ENCODE data around the gene RNF182.
"Not testable (repeated sequence)": the region's sequence is repeated elsewhere in the genome, so short reads cannot be mapped to it uniquely, and the experiment has no call there.

RNF182 gene

DNA sequence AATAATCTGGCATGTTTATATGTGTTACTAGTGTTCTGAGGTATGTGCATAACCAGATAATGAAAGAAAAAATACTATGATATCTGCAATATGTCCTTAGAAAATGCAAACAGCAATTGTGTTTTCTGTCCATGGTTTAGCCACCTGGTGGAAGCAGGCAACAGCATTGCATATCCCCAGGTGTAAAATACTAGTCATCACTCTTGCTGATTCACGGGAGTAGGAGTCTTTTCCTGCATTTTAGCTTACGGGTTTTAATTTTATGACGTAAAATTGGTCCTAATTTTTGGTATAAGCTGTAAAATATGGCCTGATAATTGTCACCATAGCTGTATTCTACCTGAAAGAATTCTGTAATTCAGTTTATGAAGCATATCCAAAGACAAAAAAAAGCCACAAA, 2.5 kb downstream of the RNF182 start:
- Histone ChIP-seq H3K36me3 (ENCODE audit: control insufficient read depth in 5 of 5, insufficient read depth in 5 of 5, low read length in 5 of 5) (no peaks in the 10 kb centered on the region), H3K9me3 (ENCODE audit: control insufficient read depth in 5 of 5, low read length in 5 of 5) (peaks cover 0 to 3% (median 0%) of the 10 kb centered on the region in 5 donors), H3K27me3 (ENCODE audit: control insufficient read depth in 5 of 5, insufficient read depth in 4 of 5, low read length in 5 of 5) (peaks cover 12 to 37% (median 19%) of the 10 kb centered on the region in 5 donors), H3K4me3 (ENCODE audit: low read depth in 1 of 5, low read length in 5 of 5) (no peak overlapping the region), H3K4me1 (ENCODE audit: control insufficient read depth in 5 of 5, insufficient read depth in 5 of 5, low read length in 5 of 5) (peaks cover 0 to 22% (median 16%) of the 10 kb centered on the region in 5 donors), H3K9ac (ENCODE audit: low read length in 5 of 5) (no peak overlapping the region), H3K27ac (ENCODE audit: low read depth, low read length) (no peak overlapping the region)

DNA sequence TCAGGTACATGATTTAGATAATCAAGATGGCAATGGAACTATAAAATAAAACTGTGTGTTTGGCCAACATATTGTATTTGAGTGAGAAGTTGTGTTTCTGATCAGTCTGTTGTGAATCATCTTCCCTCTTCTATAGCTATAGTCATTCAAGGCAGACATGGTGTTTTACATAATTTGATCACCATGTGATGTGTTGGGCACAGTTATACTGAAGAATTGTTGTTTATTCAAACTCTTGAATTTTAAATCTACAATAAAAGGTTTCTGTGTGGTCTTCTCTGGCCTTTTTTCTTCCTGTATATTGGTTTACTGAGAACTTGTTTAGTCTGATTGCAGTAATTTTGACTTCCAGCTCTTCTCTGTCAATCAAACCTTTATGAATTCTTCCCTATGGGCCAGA, 4.4 kb downstream of the RNF182 start:
- Histone ChIP-seq H3K27ac (ENCODE audit: low read depth, low read length) (no peak overlapping the region), H3K4me3 (ENCODE audit: low read depth in 1 of 5, low read length in 5 of 5) (no peak overlapping the region), H3K9me3 (ENCODE audit: control insufficient read depth in 5 of 5, low read length in 5 of 5) (peaks cover 0 to 3% (median 0%) of the 10 kb centered on the region in 5 donors), H3K36me3 (ENCODE audit: control insufficient read depth in 5 of 5, insufficient read depth in 5 of 5, low read length in 5 of 5) (no peaks in the 10 kb centered on the region), H3K4me1 (ENCODE audit: control insufficient read depth in 5 of 5, insufficient read depth in 5 of 5, low read length in 5 of 5) (peaks cover 0 to 14% (median 10%) of the 10 kb centered on the region in 5 donors), H3K9ac (ENCODE audit: low read length in 5 of 5) (no peak overlapping the region), H3K27me3 (ENCODE audit: control insufficient read depth in 5 of 5, insufficient read depth in 4 of 5, low read length in 5 of 5) (peaks cover 11 to 34% (median 18%) of the 10 kb centered on the region in 5 donors)

DNA sequence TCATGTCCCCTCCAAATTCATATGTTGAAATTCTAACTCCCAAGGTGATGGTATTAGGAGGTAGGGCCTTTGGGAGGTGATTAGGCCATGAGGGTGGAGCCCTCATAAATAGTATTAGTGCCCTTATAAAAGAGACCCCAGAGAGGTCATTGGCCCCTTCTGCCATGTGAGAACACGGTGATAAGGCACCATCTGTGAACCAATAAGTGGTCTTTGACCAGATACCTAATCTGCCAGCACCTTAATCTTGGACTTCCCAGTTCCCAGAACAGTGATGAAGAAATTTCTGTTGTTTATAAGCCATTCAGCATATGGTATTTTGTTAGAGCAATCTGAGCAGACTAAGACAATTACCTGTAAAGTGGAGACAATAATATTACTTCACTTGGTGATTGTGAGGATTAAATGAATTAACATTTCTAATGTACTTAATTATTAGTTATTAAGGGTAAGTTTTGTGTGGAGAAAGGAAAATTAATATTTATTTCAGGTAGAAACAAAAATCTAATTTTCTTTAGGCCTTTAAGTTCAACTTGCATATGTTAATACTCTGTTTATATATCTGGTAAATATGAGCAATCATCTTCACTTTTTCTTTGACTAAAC, 7.1 kb downstream of the RNF182 start:
- Histone ChIP-seq H3K4me3 (ENCODE audit: low read depth in 1 of 5, low read length in 5 of 5) (no peak overlapping the region), H3K4me1 (ENCODE audit: control insufficient read depth in 5 of 5, insufficient read depth in 5 of 5, low read length in 5 of 5) (no peaks in the 10 kb centered on the region), H3K27ac (ENCODE audit: low read depth, low read length) (no peak overlapping the region), H3K9ac (ENCODE audit: low read length in 5 of 5) (no peak overlapping the region), H3K9me3 (ENCODE audit: control insufficient read depth in 5 of 5, low read length in 5 of 5) (peaks cover 0 to 3% (median 0%) of the 10 kb centered on the region in 5 donors), H3K36me3 (ENCODE audit: control insufficient read depth in 5 of 5, insufficient read depth in 5 of 5, low read length in 5 of 5) (no peaks in the 10 kb centered on the region), H3K27me3 (ENCODE audit: control insufficient read depth in 5 of 5, insufficient read depth in 4 of 5, low read length in 5 of 5) (peaks cover 1 to 14% (median 4%) of the 10 kb centered on the region in 5 donors)

DNA sequence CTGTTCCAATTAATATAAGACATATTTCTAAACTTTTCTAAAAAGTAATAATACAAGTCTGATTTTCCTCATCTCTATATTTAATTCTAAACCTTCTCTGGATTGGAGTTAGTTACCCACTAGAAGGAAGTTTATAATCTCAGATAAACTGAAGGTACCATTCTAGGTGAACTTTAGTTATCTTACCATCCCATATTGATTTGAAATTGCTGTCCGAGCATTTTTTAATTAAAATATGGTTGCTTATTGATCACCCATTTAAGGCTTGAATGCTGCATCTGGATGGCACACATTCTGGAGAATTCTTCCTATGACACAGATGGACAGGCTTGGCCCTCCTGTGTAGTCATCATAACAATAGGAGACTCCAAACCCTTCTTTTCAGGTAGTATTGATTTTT, 8.0 kb downstream of the RNF182 start:
- no peaks in the 10 kb centered on the region for H3K4me1 ChIP-seq (ENCODE audit: control insufficient read depth in 5 of 5, insufficient read depth in 5 of 5, low read length in 5 of 5)
- no peak overlapping the region for H3K27ac ChIP-seq (ENCODE audit: low read depth, low read length)
- no peaks in the 10 kb centered on the region for H3K36me3 ChIP-seq (ENCODE audit: control insufficient read depth in 5 of 5, insufficient read depth in 5 of 5, low read length in 5 of 5)
- peaks cover 0 to 8% (median 0%) of the 10 kb centered on the region in 5 donors for H3K27me3 ChIP-seq (ENCODE audit: control insufficient read depth in 5 of 5, insufficient read depth in 4 of 5, low read length in 5 of 5)
- no peak overlapping the region for H3K4me3 ChIP-seq (ENCODE audit: low read depth in 1 of 5, low read length in 5 of 5)
- peaks cover 0 to 3% (median 0%) of the 10 kb centered on the region in 5 donors for H3K9me3 ChIP-seq (ENCODE audit: control insufficient read depth in 5 of 5, low read length in 5 of 5)
- H3K9ac ChIP-seq (ENCODE audit: low read length in 5 of 5) = no peak overlapping the region

- Histone ChIP-seq H3K27me3 (ENCODE audit: control insufficient read depth in 5 of 5, insufficient read depth in 4 of 5, low read length in 5 of 5) (no peaks in the 10 kb centered on the region), H3K36me3 (ENCODE audit: control insufficient read depth in 5 of 5, insufficient read depth in 5 of 5, low read length in 5 of 5) (no peaks in the 10 kb centered on the region), H3K4me1 (ENCODE audit: control insufficient read depth in 5 of 5, insufficient read depth in 5 of 5, low read length in 5 of 5) (no peaks in the 10 kb centered on the region), H3K9ac (ENCODE audit: low read length in 5 of 5) (no peak overlapping the region), H3K4me3 (ENCODE audit: low read depth in 1 of 5, low read length in 5 of 5) (no peak overlapping the region), H3K27ac (ENCODE audit: low read depth, low read length) (no peak overlapping the region), H3K9me3 (ENCODE audit: control insufficient read depth in 5 of 5, low read length in 5 of 5) (peaks cover 0 to 3% (median 0%) of the 10 kb centered on the region in 5 donors)
Measured at GRCh38 chr6:13934721-13935120, 10.0 kb downstream of the RNF182 start.

GRCh38 chr6:13935190-13935880, 10.6 kb downstream of the RNF182 start:
- Histone ChIP-seq H3K27ac (ENCODE audit: low read depth, low read length) (no peak overlapping the region), H3K4me3 (ENCODE audit: low read depth in 1 of 5, low read length in 5 of 5) (no peak overlapping the region), H3K9ac (ENCODE audit: low read length in 5 of 5) (no peak overlapping the region), H3K9me3 (ENCODE audit: control insufficient read depth in 5 of 5, low read length in 5 of 5) (peaks cover 0 to 3% (median 0%) of the 10 kb centered on the region in 5 donors), H3K27me3 (ENCODE audit: control insufficient read depth in 5 of 5, insufficient read depth in 4 of 5, low read length in 5 of 5) (no peaks in the 10 kb centered on the region), H3K36me3 (ENCODE audit: control insufficient read depth in 5 of 5, insufficient read depth in 5 of 5, low read length in 5 of 5) (no peaks in the 10 kb centered on the region), H3K4me1 (ENCODE audit: control insufficient read depth in 5 of 5, insufficient read depth in 5 of 5, low read length in 5 of 5) (no peaks in the 10 kb centered on the region)

GRCh38 chr6:13935881-13936261, 11.1 kb downstream of the RNF182 start:
- not testable (repeated sequence) for H3K27me3 ChIP-seq (ENCODE audit: control insufficient read depth in 5 of 5, insufficient read depth in 4 of 5, low read length in 5 of 5); H3K9ac ChIP-seq (ENCODE audit: low read length in 5 of 5); H3K36me3 ChIP-seq (ENCODE audit: control insufficient read depth in 5 of 5, insufficient read depth in 5 of 5, low read length in 5 of 5); H3K9me3 ChIP-seq (ENCODE audit: control insufficient read depth in 5 of 5, low read length in 5 of 5); H3K27ac ChIP-seq (ENCODE audit: low read depth, low read length); H3K4me1 ChIP-seq (ENCODE audit: control insufficient read depth in 5 of 5, insufficient read depth in 5 of 5, low read length in 5 of 5); H3K4me3 ChIP-seq (ENCODE audit: low read depth in 1 of 5, low read length in 5 of 5)

GRCh38 chr6:13941902-13942301, 17.1 kb downstream of the RNF182 start:
- Histone ChIP-seq H3K4me1 (ENCODE audit: control insufficient read depth in 5 of 5, insufficient read depth in 5 of 5, low read length in 5 of 5) (no peaks in the 10 kb centered on the region), H3K27ac (ENCODE audit: low read depth, low read length) (no peak overlapping the region), H3K9me3 (ENCODE audit: control insufficient read depth in 5 of 5, low read length in 5 of 5) (peaks cover 0 to 9% (median 4%) of the 10 kb centered on the region in 5 donors), H3K4me3 (ENCODE audit: low read depth in 1 of 5, low read length in 5 of 5) (no peak overlapping the region), H3K9ac (ENCODE audit: low read length in 5 of 5) (no peak overlapping the region), H3K27me3 (ENCODE audit: control insufficient read depth in 5 of 5, insufficient read depth in 4 of 5, low read length in 5 of 5) (no peaks in the 10 kb centered on the region), H3K36me3 (ENCODE audit: control insufficient read depth in 5 of 5, insufficient read depth in 5 of 5, low read length in 5 of 5) (no peaks in the 10 kb centered on the region)

DNA sequence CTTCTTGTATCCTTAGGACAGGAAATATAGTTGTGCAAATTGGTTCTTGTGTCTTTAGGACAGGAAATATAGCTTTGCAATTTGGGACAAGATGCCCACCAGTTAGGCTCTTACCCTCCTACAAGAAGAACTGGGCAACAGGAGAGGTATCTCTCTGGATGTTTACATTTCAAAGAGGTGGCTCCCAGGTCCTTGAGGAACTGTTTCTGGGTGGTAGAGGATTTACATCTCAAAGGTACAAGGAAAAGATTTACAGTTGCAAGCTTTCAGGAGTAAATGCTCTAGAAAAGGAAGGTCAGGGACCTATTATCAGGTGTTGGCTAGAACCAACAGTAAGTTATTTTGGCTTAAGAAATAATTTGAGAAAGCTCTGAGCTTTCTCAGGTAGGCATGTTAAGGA, 19.2 kb downstream of the RNF182 start:
- Histone ChIP-seq H3K27me3 (ENCODE audit: control insufficient read depth in 5 of 5, insufficient read depth in 4 of 5, low read length in 5 of 5) (no peaks in the 10 kb centered on the region), H3K27ac (ENCODE audit: low read depth, low read length) (no peak overlapping the region), H3K9me3 (ENCODE audit: control insufficient read depth in 5 of 5, low read length in 5 of 5) (peaks cover 0 to 11% (median 4%) of the 10 kb centered on the region in 5 donors), H3K9ac (ENCODE audit: low read length in 5 of 5) (no peak overlapping the region), H3K4me1 (ENCODE audit: control insufficient read depth in 5 of 5, insufficient read depth in 5 of 5, low read length in 5 of 5) (no peaks in the 10 kb centered on the region), H3K4me3 (ENCODE audit: low read depth in 1 of 5, low read length in 5 of 5) (no peak overlapping the region), H3K36me3 (ENCODE audit: control insufficient read depth in 5 of 5, insufficient read depth in 5 of 5, low read length in 5 of 5) (no peaks in the 10 kb centered on the region)

DNA sequence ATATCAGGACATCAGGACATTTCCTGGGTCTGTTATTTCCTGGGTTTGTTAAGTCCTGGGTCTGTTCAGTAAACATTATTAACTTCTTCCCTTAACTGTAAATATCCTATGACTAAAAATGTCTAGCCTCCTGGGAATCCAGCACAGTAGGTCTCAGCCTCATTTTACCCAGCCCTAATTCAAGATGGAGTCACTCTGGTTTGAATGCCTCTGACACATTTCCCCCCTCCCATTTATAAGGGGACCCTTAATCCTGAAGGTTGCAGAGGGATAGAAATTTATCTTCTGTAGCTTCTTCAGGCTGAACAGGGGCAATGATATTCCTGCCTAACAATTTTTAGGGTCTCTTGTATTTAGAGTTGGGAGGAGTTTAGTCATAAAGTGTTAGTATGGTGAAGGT, 21.8 kb downstream of the RNF182 start:
- H3K36me3 ChIP-seq (ENCODE audit: control insufficient read depth in 5 of 5, insufficient read depth in 5 of 5, low read length in 5 of 5) = no peaks in the 10 kb centered on the region
- H3K4me3 ChIP-seq (ENCODE audit: low read depth in 1 of 5, low read length in 5 of 5) = no peak overlapping the region
- no peaks in the 10 kb centered on the region for H3K4me1 ChIP-seq (ENCODE audit: control insufficient read depth in 5 of 5, insufficient read depth in 5 of 5, low read length in 5 of 5)
- H3K9ac ChIP-seq (ENCODE audit: low read length in 5 of 5) = no peak overlapping the region
- peaks cover 0 to 11% (median 4%) of the 10 kb centered on the region in 5 donors for H3K9me3 ChIP-seq (ENCODE audit: control insufficient read depth in 5 of 5, low read length in 5 of 5)
- no peaks in the 10 kb centered on the region for H3K27me3 ChIP-seq (ENCODE audit: control insufficient read depth in 5 of 5, insufficient read depth in 4 of 5, low read length in 5 of 5)
- no peak overlapping the region for H3K27ac ChIP-seq (ENCODE audit: low read depth, low read length)

Measured in subcutaneous abdominal adipose tissue (tissue), 5 donors.